ENCODE data around the gene CYB5A.

Gene CYB5A

DNA sequence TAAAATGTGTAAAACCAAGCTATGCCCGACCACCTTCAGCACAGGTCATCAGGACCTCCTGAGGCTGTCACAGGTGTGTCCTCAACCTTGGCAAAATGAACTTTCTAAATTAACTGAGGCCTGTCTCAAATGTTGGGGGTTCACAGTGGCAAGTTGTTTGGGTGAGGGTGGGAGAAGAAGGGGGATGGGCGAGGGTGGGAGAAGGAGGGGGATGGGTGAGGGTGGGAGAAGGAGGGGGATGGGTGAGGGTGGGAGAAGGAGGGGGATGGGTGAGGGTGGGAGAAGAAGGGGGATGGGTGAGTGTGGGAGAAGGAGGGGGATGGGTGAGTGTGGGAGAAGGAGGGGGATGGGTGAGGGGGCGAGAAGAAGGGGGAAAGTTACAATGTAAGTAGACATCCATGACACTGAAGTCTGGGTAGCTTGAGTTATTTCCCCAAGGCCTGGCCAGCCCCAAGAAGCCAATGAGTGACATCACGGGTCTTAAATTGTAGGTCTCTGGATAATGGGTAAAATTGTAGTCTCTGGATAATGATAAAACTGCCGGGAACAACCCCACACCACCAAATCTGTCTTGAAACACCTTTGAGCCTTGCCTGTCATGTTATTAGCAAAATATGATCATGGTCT lies 87.1 kb downstream of the CYB5A start:
- no peaks in the 10 kb centered on the region for H4K20me1 ChIP-seq (ENCODE audit: insufficient read depth, low read length)
- H3K4me1 ChIP-seq (ENCODE audit: low read length) = no peaks in the 10 kb centered on the region
- TF ChIP-seq CTCF (IDR thresholded peaks at IDR 0.05; ENCODE audit: low read depth, low read length) (no peak), EZH2phosphoT487 (IDR thresholded peaks at IDR 0.05; ENCODE audit: low read depth) (no peak)

GRCh38 chr18:74203811-74204210 lies 88.0 kb downstream of the CYB5A start:
- no peaks in the 10 kb centered on the region for H3K9me3 ChIP-seq (ENCODE audit: insufficient read depth, low read length)
- H3K36me3 ChIP-seq (replicated peaks; ENCODE audit: low read depth, low read length) = no peaks in the 10 kb centered on the region
- H2AFZ ChIP-seq (ENCODE audit: low read depth, low read length) = no peak overlapping the region
- TF ChIP-seq EZH2phosphoT487 (IDR thresholded peaks at IDR 0.05; ENCODE audit: low read depth) = no peak
- TF ChIP-seq CTCF (IDR thresholded peaks at IDR 0.05; ENCODE audit: low read depth, low read length) = no peak
- no peak overlapping the region for H3K27ac ChIP-seq (ENCODE audit: low read length)
- H3K27me3 ChIP-seq (ENCODE audit: low read depth, low read length) = no peaks in the 10 kb centered on the region
- no peak overlapping the region for H3K9ac ChIP-seq (ENCODE audit: low read length)
- H3K4me2 ChIP-seq (ENCODE audit: low read length) = no peak overlapping the region
- H3K4me1 ChIP-seq (ENCODE audit: low read length) = no peaks in the 10 kb centered on the region
- H3K4me3 ChIP-seq (ENCODE audit: low read length) = no peak overlapping the region
- H3K79me2 ChIP-seq (ENCODE audit: low read length) = no peaks in the 10 kb centered on the region
- no peaks in the 10 kb centered on the region for H4K20me1 ChIP-seq (ENCODE audit: insufficient read depth, low read length)

More for the DNA sequence above, 87.1 kb downstream of the CYB5A start:
- no peaks in the 10 kb centered on the region for H3K9me3 ChIP-seq (ENCODE audit: insufficient read depth, low read length)
- H2AFZ ChIP-seq (ENCODE audit: low read depth, low read length) = no peak overlapping the region
- H3K4me3 ChIP-seq (ENCODE audit: low read length) = no peak overlapping the region
- no peaks in the 10 kb centered on the region for H3K79me2 ChIP-seq (ENCODE audit: low read length)
- H3K36me3 ChIP-seq (replicated peaks; ENCODE audit: low read depth, low read length) = no peaks in the 10 kb centered on the region
- no peak overlapping the region for H3K4me2 ChIP-seq (ENCODE audit: low read length)
- H3K27me3 ChIP-seq (ENCODE audit: low read depth, low read length) = no peaks in the 10 kb centered on the region
- H3K27ac ChIP-seq (ENCODE audit: low read length) = no peak overlapping the region
- H3K9ac ChIP-seq (ENCODE audit: low read length) = no peak overlapping the region

All from OCI-LY3 (cell line).